ENCODE data around the gene CPA1.

CPA1 gene

DNA sequence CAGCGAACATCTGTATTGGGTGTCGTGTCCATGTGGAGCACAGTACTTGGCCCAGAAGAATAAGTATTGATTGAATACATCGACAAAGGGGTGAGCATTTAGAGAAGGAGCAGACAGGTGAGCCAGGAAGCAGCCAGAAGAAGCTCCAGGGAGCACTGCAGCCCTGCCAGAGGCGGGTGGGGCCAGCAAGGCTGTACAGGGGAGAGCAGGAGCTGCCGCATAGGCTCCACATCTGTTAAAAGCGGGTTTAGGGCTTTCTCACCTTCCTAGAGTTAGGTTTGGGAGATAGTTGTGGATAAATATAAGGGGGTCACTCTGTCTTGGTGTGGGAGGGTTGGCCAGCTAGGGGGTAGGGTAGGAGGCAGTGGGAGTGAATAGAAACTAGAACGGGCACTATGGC, 1.3 kb upstream of the CPA1 start:
- Histone ChIP-seq H3K4me1 (ENCODE audit: insufficient read depth, low read length) (no peaks in the 10 kb centered on the region), H3K36me3 (ENCODE audit: insufficient read depth, low read length) (no peaks in the 10 kb centered on the region), H4K20me1 (ENCODE audit: insufficient read depth, low read length) (no peaks in the 10 kb centered on the region), H3K4me2 (ENCODE audit: insufficient read depth, low read length) (no peak overlapping the region), H2AFZ (ENCODE audit: low read depth, low read length) (no peak overlapping the region), H3K9me3 (ENCODE audit: insufficient read depth, low read length, severe bottlenecking) (peaks cover 7% of the 10 kb centered on the region), H3K79me2 (ENCODE audit: insufficient read depth, low read length) (no peaks in the 10 kb centered on the region), H3K4me3 (ENCODE audit: low read depth in 1 of 2, low read length in 2 of 2) (no peak overlapping the region), H3K27me3 (ENCODE audit: insufficient read depth, low read length, poor library complexity) (no peaks in the 10 kb centered on the region), H3K9ac (ENCODE audit: low read depth, low read length) (no peak overlapping the region), H3K27ac (ENCODE audit: low read length) (no peak overlapping the region)
- TF ChIP-seq EZH2 (IDR thresholded peaks at IDR 0.05; ENCODE audit: borderline replicate concordance, low read depth, low read length, severe bottlenecking): no peak
- TF ChIP-seq, protein P1, sequence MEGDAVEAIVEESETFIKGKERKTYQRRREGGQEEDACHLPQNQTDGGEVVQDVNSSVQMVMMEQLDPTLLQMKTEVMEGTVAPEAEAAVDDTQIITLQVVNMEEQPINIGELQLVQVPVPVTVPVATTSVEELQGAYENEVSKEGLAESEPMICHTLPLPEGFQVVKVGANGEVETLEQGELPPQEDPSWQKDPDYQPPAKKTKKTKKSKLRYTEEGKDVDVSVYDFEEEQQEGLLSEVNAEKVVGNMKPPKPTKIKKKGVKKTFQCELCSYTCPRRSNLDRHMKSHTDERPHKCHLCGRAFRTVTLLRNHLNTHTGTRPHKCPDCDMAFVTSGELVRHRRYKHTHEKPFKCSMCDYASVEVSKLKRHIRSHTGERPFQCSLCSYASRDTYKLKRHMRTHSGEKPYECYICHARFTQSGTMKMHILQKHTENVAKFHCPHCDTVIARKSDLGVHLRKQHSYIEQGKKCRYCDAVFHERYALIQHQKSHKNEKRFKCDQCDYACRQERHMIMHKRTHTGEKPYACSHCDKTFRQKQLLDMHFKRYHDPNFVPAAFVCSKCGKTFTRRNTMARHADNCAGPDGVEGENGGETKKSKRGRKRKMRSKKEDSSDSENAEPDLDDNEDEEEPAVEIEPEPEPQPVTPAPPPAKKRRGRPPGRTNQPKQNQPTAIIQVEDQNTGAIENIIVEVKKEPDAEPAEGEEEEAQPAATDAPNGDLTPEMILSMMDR (IDR thresholded peaks at IDR 0.05; ENCODE audit: borderline replicate concordance, extremely low read depth, low read length, poor library complexity, severe bottlenecking): no peak
- DNase-seq: no peak
- no peak for ATAC-seq (ENCODE audit: insufficient read depth, low read depth)

DNA sequence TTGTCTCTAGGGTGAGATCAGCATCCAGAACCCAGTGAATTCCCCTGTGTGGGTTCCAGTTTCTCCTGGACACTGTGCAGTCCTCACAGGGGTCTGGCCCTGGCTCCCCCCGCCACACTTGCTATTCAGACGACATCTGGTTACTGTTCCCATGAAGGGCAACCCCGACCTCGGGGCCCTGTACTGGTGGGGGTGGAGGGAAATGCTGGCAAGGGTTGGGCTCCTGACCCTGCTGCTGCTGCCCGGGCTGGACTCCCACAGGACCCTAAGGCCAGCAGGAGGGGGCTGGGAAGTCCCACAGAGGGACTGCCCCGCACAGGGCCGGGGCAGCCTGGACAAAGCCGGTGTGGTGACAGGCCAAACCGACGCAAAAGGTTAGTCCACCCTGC, 768 bp upstream of the CPA1 start:
- TF ChIP-seq, protein P1 (IDR thresholded peaks at IDR 0.05; ENCODE audit: borderline replicate concordance, extremely low read depth, low read length, poor library complexity, severe bottlenecking): no peak
- no peak for TF ChIP-seq EZH2 (IDR thresholded peaks at IDR 0.05; ENCODE audit: borderline replicate concordance, low read depth, low read length, severe bottlenecking)
- Histone ChIP-seq H3K4me2 (ENCODE audit: insufficient read depth, low read length) (no peak overlapping the region), H2AFZ (ENCODE audit: low read depth, low read length) (no peak overlapping the region), H3K9me3 (ENCODE audit: insufficient read depth, low read length, severe bottlenecking) (peaks cover 7% of the 10 kb centered on the region), H3K27ac (ENCODE audit: low read length) (no peak overlapping the region), H3K79me2 (ENCODE audit: insufficient read depth, low read length) (no peaks in the 10 kb centered on the region), H4K20me1 (ENCODE audit: insufficient read depth, low read length) (no peaks in the 10 kb centered on the region), H3K36me3 (ENCODE audit: insufficient read depth, low read length) (no peaks in the 10 kb centered on the region), H3K4me1 (ENCODE audit: insufficient read depth, low read length) (no peaks in the 10 kb centered on the region), H3K27me3 (ENCODE audit: insufficient read depth, low read length, poor library complexity) (no peaks in the 10 kb centered on the region), H3K4me3 (ENCODE audit: low read depth in 1 of 2, low read length in 2 of 2) (no peak overlapping the region), H3K9ac (ENCODE audit: low read depth, low read length) (no peak overlapping the region)
- ATAC-seq (ENCODE audit: insufficient read depth, low read depth): no peak
- no peak for DNase-seq

DNA sequence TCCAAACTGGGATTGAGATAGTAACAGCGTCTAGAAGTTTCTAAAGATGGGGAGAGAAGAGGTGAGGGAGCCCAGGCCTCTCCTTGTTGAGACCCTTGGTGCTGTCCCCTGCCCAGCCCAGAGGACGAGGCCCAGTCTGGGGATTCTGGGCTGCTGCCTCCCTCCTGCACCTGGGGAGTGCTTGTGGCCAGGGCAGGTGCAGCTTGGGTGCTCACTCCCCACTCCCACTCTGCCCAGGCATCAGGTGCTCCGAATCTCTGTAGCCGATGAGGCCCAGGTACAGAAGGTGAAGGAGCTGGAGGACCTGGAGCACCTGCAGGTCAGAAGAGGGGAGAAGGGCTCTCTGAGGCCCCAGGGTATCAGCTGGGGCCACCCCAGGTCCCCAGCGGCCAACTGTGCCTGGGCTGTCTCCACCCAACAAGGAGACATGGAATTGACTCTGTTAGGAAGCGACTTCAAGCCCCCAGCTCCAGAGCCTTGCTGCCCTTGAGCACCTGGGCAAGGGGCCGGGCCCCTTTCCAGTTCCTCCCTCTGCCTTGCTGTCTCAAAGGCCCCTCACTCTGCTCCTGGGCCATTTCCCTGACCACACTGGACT, 664 bp downstream of the CPA1 start:
- ATAC-seq (ENCODE audit: insufficient read depth, low read depth) (no peak), DNase-seq (no peak)
- Histone ChIP-seq H3K9me3 (ENCODE audit: insufficient read depth, low read length, severe bottlenecking) (peaks cover 5% of the 10 kb centered on the region), H3K4me2 (ENCODE audit: insufficient read depth, low read length) (no peak overlapping the region), H4K20me1 (ENCODE audit: insufficient read depth, low read length) (no peaks in the 10 kb centered on the region), H2AFZ (ENCODE audit: low read depth, low read length) (no peak overlapping the region), H3K9ac (ENCODE audit: low read depth, low read length) (no peak overlapping the region), H3K4me1 (ENCODE audit: insufficient read depth, low read length) (no peaks in the 10 kb centered on the region), H3K27ac (ENCODE audit: low read length) (no peak overlapping the region), H3K79me2 (ENCODE audit: insufficient read depth, low read length) (no peaks in the 10 kb centered on the region), H3K36me3 (ENCODE audit: insufficient read depth, low read length) (no peaks in the 10 kb centered on the region), H3K27me3 (ENCODE audit: insufficient read depth, low read length, poor library complexity) (no peaks in the 10 kb centered on the region), H3K4me3 (ENCODE audit: low read depth in 1 of 2, low read length in 2 of 2) (no peak overlapping the region)
- TF ChIP-seq, protein P1 (IDR thresholded peaks at IDR 0.05; ENCODE audit: borderline replicate concordance, extremely low read depth, low read length, poor library complexity, severe bottlenecking): no peak
- TF ChIP-seq EZH2 (IDR thresholded peaks at IDR 0.05; ENCODE audit: borderline replicate concordance, low read depth, low read length, severe bottlenecking): no peak
